SU-DHL-6 (cell line): ENCODE measurements around the gene GMEB2.
"Not testable (repeated sequence)": the region's sequence is repeated elsewhere in the genome, so short reads cannot be mapped to it uniquely, and the experiment has no call there.

Experiments used
- H2AFZ ChIP-seq: fragments of 200-600 bp; sonication (generic); 2 replicates; pipeline ENCODE4 v1.6.1; 2014; ENCODE audit warnings: low read depth, mild to moderate bottlenecking, moderate library complexity, mixed read lengths, antibody characterized with exemption, low read length; ENCODE audit not compliant: severe bottlenecking
- H3F3A ChIP-seq: fragments of 200-600 bp; shearing (Covaris generic); 2 replicates; pipeline ENCODE4 v1.6.0; 2016; ENCODE audit warnings: antibody characterized with exemption, mild to moderate bottlenecking; ENCODE audit not compliant: insufficient read depth
- H3K27ac ChIP-seq: fragments of 200-600 bp; sonication (generic); 2 replicates; pipeline ENCODE4 v1.5.1; 2016; ENCODE audit warnings: low read depth, mild to moderate bottlenecking, low read length, moderate library complexity, mixed read lengths
- H3K27me3 ChIP-seq: fragments of 200-600 bp; sonication (generic), shearing (Covaris generic); 2 replicates; pipeline ENCODE4 v1.6.0; 2014; ENCODE audit warnings: mild to moderate bottlenecking, low read length
- H3K36me3 ChIP-seq: fragments of 200-600 bp; sonication (generic); 2 replicates; pipeline ENCODE4 v1.6.1; 2014; ENCODE audit warnings: mild to moderate bottlenecking, low read length, mixed read lengths
- H3K4me2 ChIP-seq: fragments of 300-600, 200-600 bp; shearing (Covaris generic), sonication (generic); 2 replicates; pipeline ENCODE4 v1.6.0; 2014; ENCODE audit warnings: low read length, low read depth, mild to moderate bottlenecking; ENCODE audit not compliant: poor library complexity, severe bottlenecking
- H3K4me3 ChIP-seq: fragments of 200-600 bp; sonication (generic); 2 replicates; pipeline ENCODE4 v1.5.1; 2014; ENCODE audit warnings: antibody characterized with exemption, low read length, mild to moderate bottlenecking, mixed read lengths; ENCODE audit not compliant: insufficient read depth, poor library complexity, severe bottlenecking
- H3K79me2 ChIP-seq: fragments of 200-600 bp; sonication (generic); 2 replicates; pipeline ENCODE4 v1.6.1; 2014; ENCODE audit warnings: mild to moderate bottlenecking, low read length, moderate library complexity; ENCODE audit not compliant: insufficient read depth
- H3K9ac ChIP-seq: fragments of 200-600 bp; sonication (generic); 2 replicates; pipeline ENCODE4 v1.7.0; 2014; ENCODE audit warnings: mild to moderate bottlenecking, low read length
- H3K9me2 ChIP-seq: fragments of 200-600 bp; sonication (generic); replicated peaks from 2 replicates; pipeline ENCODE4 v1.6.1; 2014; ENCODE audit warnings: low read length; ENCODE audit not compliant: insufficient read depth
- H3K9me3 ChIP-seq: fragments of 200-600 bp; sonication (generic); 2 replicates; pipeline ENCODE4 v1.6.1; 2014; ENCODE audit warnings: low read length, mixed read lengths; ENCODE audit not compliant: insufficient read depth
- H4K20me1 ChIP-seq: fragments of 200-600 bp; sonication (generic); 2 replicates; pipeline ENCODE4 v1.6.1; 2014; ENCODE audit warnings: low read depth, mild to moderate bottlenecking, antibody characterized with exemption, low read length, moderate library complexity, mixed read lengths
- EZH2phosphoT487 ChIP-seq: fragments of 200-600 bp; sonication (generic), shearing (Covaris generic); conservative IDR thresholded peaks from 2 replicates; pipeline ENCODE4 v1.6.1; 2018; ENCODE audit warnings: mild to moderate bottlenecking, antibody characterized with exemption, low read length, moderate library complexity, mixed read lengths
- TF ChIP-seq, protein P1 (sequence below): fragments of 200-600 bp; sonication (generic); IDR thresholded peaks from one replicate; pipeline ENCODE4 v1.5.1; 2017; ENCODE audit warnings: antibody characterized with exemption, mild to moderate bottlenecking, low read length, moderate library complexity; ENCODE audit not compliant: insufficient read depth, poor library complexity, severe bottlenecking

The GMEB2 gene

DNA sequence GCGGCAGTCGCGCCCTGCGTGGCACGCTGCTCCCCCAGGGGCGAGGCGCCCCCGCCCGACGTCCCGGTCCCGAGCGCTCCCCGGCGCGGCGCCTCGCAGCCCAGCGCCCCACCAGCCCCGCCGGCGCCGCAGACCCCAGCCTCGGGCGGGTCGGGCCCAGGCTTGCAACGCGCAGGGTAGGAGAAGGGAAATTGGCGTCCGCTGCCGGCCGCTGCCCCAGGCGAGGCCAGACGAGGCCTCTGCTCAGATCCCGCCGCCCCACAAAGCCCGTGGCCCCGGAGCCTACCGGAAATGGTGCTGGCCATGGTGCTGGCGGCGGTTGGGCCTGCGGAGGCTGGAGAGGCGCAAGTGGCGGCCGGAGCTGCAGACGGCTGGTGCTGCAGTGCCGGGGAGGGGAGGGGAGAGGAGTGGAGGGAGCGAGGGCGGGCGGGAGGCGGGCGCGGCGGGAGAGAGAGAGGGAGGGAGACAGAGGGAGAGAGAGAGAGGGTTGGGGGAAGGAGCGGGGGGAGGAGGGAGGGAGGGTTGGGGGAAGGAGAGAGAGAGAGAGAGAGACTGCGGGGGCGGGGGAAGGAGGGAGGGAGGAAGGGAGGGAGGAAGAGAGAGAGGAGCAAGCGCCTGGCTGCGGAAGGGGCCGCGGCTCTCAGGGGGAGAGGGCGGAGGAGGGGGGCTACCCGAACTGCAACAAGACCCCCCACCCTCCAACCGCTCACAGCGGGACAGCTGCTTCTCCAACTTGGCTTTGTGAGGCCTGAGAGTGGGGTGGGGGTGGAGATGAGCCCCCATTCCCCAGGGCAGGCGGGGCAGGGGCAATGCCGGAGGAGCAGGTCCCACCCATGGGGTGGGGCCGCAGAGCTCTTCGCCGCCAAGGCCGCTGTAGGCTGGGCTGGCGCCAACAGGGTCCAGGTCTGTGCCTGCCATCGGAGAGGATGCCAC lies 26.4 kb upstream of the GMEB2 start, which contains the start of gene STMN3:
Gene STMN3 (minus strand): TSS at position 384 of the 933 bp plus-strand sequence. CDS start 79 bp downstream, at position 305.
- Histone ChIP-seq H4K20me1 (no peaks in the 10 kb centered on the region), H3K9me2 (no peaks in the 10 kb centered on the region), H3F3A (no peaks in the 10 kb centered on the region), H3K36me3 (no peaks in the 10 kb centered on the region), H3K4me3 (no peak within 1 kb of the TSS), H3K9me3 (no peaks in the 10 kb centered on the region), H3K4me2 (no peak within 1 kb of the TSS), H3K27ac (no peak within 1 kb of the TSS), H3K9ac (no peak within 1 kb of the TSS), H3K27me3 (no peaks in the 10 kb centered on the region), H3K79me2 (no peaks in the 10 kb centered on the region), H2AFZ (no peak within 1 kb of the TSS)
- TF ChIP-seq, protein P1, sequence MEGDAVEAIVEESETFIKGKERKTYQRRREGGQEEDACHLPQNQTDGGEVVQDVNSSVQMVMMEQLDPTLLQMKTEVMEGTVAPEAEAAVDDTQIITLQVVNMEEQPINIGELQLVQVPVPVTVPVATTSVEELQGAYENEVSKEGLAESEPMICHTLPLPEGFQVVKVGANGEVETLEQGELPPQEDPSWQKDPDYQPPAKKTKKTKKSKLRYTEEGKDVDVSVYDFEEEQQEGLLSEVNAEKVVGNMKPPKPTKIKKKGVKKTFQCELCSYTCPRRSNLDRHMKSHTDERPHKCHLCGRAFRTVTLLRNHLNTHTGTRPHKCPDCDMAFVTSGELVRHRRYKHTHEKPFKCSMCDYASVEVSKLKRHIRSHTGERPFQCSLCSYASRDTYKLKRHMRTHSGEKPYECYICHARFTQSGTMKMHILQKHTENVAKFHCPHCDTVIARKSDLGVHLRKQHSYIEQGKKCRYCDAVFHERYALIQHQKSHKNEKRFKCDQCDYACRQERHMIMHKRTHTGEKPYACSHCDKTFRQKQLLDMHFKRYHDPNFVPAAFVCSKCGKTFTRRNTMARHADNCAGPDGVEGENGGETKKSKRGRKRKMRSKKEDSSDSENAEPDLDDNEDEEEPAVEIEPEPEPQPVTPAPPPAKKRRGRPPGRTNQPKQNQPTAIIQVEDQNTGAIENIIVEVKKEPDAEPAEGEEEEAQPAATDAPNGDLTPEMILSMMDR = no peak
- TF ChIP-seq EZH2phosphoT487 = no peak

DNA sequence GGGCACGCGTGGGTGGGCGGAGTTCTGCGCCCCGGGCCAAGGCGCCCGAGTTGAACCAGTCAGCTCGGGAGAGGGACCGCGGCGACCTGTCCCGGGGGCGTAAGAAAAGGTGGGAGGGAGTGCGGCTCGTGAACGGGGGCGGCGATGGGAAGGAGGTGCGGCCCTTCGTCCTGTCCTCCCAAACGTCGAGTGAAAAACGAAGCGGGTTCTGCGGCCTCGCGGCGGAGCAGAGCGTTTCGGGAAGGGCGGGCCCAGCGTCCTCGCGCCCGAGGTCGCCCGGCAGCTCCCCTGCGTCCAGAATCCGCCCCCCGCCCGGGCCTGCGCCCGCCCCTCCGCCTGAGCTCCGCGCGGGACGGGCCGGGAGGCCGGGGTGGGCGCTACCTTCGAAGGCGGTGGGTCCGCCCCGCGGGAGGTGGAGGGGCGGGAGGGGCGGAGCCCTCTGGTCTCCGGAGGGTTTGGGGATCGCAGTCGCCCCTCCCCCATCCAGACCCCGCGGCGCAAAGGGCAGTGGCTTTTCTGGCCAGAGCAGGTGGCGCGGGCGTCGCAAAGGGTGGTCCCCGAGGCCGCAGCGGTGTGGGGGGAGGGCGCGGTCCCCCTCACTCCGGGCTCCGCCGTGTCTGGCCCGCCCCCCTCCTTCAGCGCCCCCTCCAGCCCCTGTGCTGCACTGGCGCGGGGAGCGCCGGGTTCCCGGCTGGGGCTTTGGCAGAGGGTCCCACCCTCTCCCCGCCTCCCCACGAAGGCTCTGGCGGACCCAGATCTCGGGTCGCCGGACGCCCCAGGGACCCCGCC lies 25.5 kb upstream of the GMEB2 start:
- Histone ChIP-seq H3K79me2 (no peaks in the 10 kb centered on the region), H3K9ac (no peak overlapping the region), H3K36me3 (no peaks in the 10 kb centered on the region), H3K9me3 (no peaks in the 10 kb centered on the region), H4K20me1 (no peaks in the 10 kb centered on the region), H3F3A (no peaks in the 10 kb centered on the region), H3K4me2 (no peak overlapping the region), H3K27ac (no peak overlapping the region), H3K27me3 (no peaks in the 10 kb centered on the region), H3K9me2 (no peaks in the 10 kb centered on the region), H3K4me3 (no peak overlapping the region), H2AFZ (no peak overlapping the region)
- TF ChIP-seq EZH2phosphoT487 = no peak
- TF ChIP-seq, protein P1 = no peak

DNA sequence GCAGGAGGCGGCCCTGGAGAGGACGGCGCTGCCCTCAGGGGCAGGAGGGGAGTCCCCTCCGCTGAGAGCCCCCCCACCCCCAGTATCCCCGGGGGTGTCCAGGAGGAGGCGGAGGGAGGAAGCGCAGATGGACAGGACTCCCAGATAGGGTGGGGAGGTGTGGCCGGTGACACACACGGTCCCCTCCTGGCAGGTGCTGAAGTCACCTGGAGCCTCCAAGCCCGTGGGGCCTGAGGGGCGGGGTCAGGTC lies 25.0 kb upstream of the GMEB2 start:
- Histone ChIP-seq H3K4me3 (no peak overlapping the region), H2AFZ (no peak overlapping the region), H3K79me2 (no peaks in the 10 kb centered on the region), H3K36me3 (no peaks in the 10 kb centered on the region), H3F3A (no peaks in the 10 kb centered on the region), H3K27ac (no peak overlapping the region), H3K4me2 (no peak overlapping the region), H3K9ac (no peak overlapping the region), H4K20me1 (no peaks in the 10 kb centered on the region), H3K9me3 (no peaks in the 10 kb centered on the region), H3K9me2 (no peaks in the 10 kb centered on the region), H3K27me3 (no peaks in the 10 kb centered on the region)
- TF ChIP-seq EZH2phosphoT487 = no peak
- TF ChIP-seq, protein P1 = no peak

DNA sequence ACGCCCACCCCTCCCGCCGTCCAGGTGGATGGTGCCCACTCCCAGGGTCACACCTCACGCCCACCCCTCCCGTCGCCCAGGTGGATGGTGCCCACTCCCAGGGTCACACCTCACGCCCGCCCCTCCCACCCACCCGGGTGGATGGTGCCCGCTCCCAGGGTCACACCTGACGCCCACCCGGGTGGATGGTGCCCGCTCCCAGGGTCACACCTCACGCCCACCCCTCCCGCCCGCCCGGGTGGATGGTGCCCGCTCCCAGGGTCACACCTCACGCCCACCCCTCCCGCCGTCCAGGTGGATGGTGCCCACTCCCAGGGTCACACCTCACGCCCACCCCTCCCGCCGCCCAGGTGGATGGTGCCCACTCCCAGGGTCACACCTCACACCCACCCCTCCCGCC lies 23.6 kb upstream of the GMEB2 start:
- H3K9me3 ChIP-seq, H3K4me2 ChIP-seq, H3K9me2 ChIP-seq, H3F3A ChIP-seq, H2AFZ ChIP-seq, H4K20me1 ChIP-seq, H3K79me2 ChIP-seq, H3K27me3 ChIP-seq, H3K27ac ChIP-seq, H3K4me3 ChIP-seq, H3K36me3 ChIP-seq, H3K9ac ChIP-seq: not testable (repeated sequence)
